ENCODE data around the gene DPF1.

DPF1 gene

GRCh38 chr19:38252941-38253691, 29.1 kb upstream of the DPF1 start:
- Histone ChIP-seq H3K27ac (no peak overlapping the region), H3K9ac (ENCODE audit: insufficient read length) (no peak overlapping the region)

GRCh38 chr19:38252385-38252784, 28.4 kb upstream of the DPF1 start:
- no peak for DNase-seq (ENCODE audit: low read depth, low spot score)
- TF ChIP-seq EZH2 (IDR thresholded peaks at IDR 0.05) (no peak), FOXP2 (optimal IDR thresholded peaks at IDR 0.05; ENCODE audit: control extremely low read depth, extremely low read length, insufficient read depth) (no peak), POLR2AphosphoS5 (IDR thresholded peaks at IDR 0.05; ENCODE audit: borderline replicate concordance, low read depth, low read length) (no peak)
- Histone ChIP-seq H3K4me3 (no peak overlapping the region), H3K36me3 (ENCODE audit: insufficient read depth, low read length) (no peaks in the 10 kb centered on the region), H3K9ac (ENCODE audit: insufficient read length) (no peak overlapping the region), H3K9me3 (ENCODE audit: low read depth, low read length) (no peaks in the 10 kb centered on the region), H3K27ac (no peak overlapping the region)

More at GRCh38 chr19:38252941-38253691, 29.1 kb upstream of the DPF1 start:
- Histone ChIP-seq H3K9me3 (ENCODE audit: low read depth, low read length) (no peaks in the 10 kb centered on the region), H3K36me3 (ENCODE audit: insufficient read depth, low read length) (no peaks in the 10 kb centered on the region), H3K4me3 (no peak overlapping the region)
- DNase-seq (ENCODE audit: low read depth, low spot score) = no peak
- no peak for TF ChIP-seq EZH2 (IDR thresholded peaks at IDR 0.05)
- TF ChIP-seq POLR2AphosphoS5 (IDR thresholded peaks at IDR 0.05; ENCODE audit: borderline replicate concordance, low read depth, low read length) = no peak
- TF ChIP-seq FOXP2 (optimal IDR thresholded peaks at IDR 0.05; ENCODE audit: control extremely low read depth, extremely low read length, insufficient read depth) = no peak

- Histone ChIP-seq H3K9ac (ENCODE audit: insufficient read length) (no peak overlapping the region), H3K36me3 (ENCODE audit: insufficient read depth, low read length) (no peaks in the 10 kb centered on the region), H3K4me3 (no peak overlapping the region), H3K27ac (no peak overlapping the region), H3K9me3 (ENCODE audit: low read depth, low read length) (no peaks in the 10 kb centered on the region)
- TF ChIP-seq POLR2AphosphoS5 (IDR thresholded peaks at IDR 0.05; ENCODE audit: borderline replicate concordance, low read depth, low read length) (no peak), FOXP2 (optimal IDR thresholded peaks at IDR 0.05; ENCODE audit: control extremely low read depth, extremely low read length, insufficient read depth) (no peak), EZH2 (IDR thresholded peaks at IDR 0.05) (no peak)
- DNase-seq (ENCODE audit: low read depth, low spot score) = no peak
Measured at GRCh38 chr19:38251564-38252051, 27.6 kb upstream of the DPF1 start.

- Histone ChIP-seq H3K4me3 (no peak overlapping the region), H3K9me3 (ENCODE audit: low read depth, low read length) (no peaks in the 10 kb centered on the region), H3K27ac (no peak overlapping the region), H3K36me3 (ENCODE audit: insufficient read depth, low read length) (no peaks in the 10 kb centered on the region), H3K9ac (ENCODE audit: insufficient read length) (no peak overlapping the region)
- DNase-seq (ENCODE audit: low read depth, low spot score) = no peak
- no peak for TF ChIP-seq POLR2AphosphoS5 (IDR thresholded peaks at IDR 0.05; ENCODE audit: borderline replicate concordance, low read depth, low read length)
- TF ChIP-seq EZH2 (IDR thresholded peaks at IDR 0.05) = no peak
- TF ChIP-seq FOXP2 (optimal IDR thresholded peaks at IDR 0.05; ENCODE audit: control extremely low read depth, extremely low read length, insufficient read depth) = no peak
Measured at GRCh38 chr19:38250821-38251563, 27.0 kb upstream of the DPF1 start.

GRCh38 chr19:38250428-38250820, 26.4 kb upstream of the DPF1 start:
- Histone ChIP-seq H3K4me3 (no peak overlapping the region), H3K27ac (no peak overlapping the region), H3K9me3 (ENCODE audit: low read depth, low read length) (no peaks in the 10 kb centered on the region), H3K36me3 (ENCODE audit: insufficient read depth, low read length) (no peaks in the 10 kb centered on the region), H3K9ac (ENCODE audit: insufficient read length) (no peak overlapping the region)
- no peak for DNase-seq (ENCODE audit: low read depth, low spot score)
- TF ChIP-seq POLR2AphosphoS5 (IDR thresholded peaks at IDR 0.05; ENCODE audit: borderline replicate concordance, low read depth, low read length) (no peak), FOXP2 (optimal IDR thresholded peaks at IDR 0.05; ENCODE audit: control extremely low read depth, extremely low read length, insufficient read depth) (no peak), EZH2 (IDR thresholded peaks at IDR 0.05) (no peak)

- no peak overlapping the region for H3K9ac ChIP-seq (ENCODE audit: insufficient read length)
- no peak overlapping the region for H3K27ac ChIP-seq
- no peaks in the 10 kb centered on the region for H3K9me3 ChIP-seq (ENCODE audit: low read depth, low read length)
- H3K36me3 ChIP-seq (ENCODE audit: insufficient read depth, low read length) = no peaks in the 10 kb centered on the region
- TF ChIP-seq FOXP2 (optimal IDR thresholded peaks at IDR 0.05; ENCODE audit: control extremely low read depth, extremely low read length, insufficient read depth) = no peak
- no peak for TF ChIP-seq POLR2AphosphoS5 (IDR thresholded peaks at IDR 0.05; ENCODE audit: borderline replicate concordance, low read depth, low read length)
- TF ChIP-seq EZH2 (IDR thresholded peaks at IDR 0.05) = no peak
- no peak for DNase-seq (ENCODE audit: low read depth, low spot score)
- H3K4me3 ChIP-seq = no peak overlapping the region
Measured at GRCh38 chr19:38248421-38248820, 24.4 kb upstream of the DPF1 start.

GRCh38 chr19:38247734-38248268, 23.8 kb upstream of the DPF1 start:
- no peak overlapping the region for H3K9ac ChIP-seq (ENCODE audit: insufficient read length)
- H3K9me3 ChIP-seq (ENCODE audit: low read depth, low read length) = no peaks in the 10 kb centered on the region
- H3K4me3 ChIP-seq = no peak overlapping the region
- no peak overlapping the region for H3K27ac ChIP-seq
- TF ChIP-seq EZH2 (IDR thresholded peaks at IDR 0.05) = no peak
- no peak for TF ChIP-seq POLR2AphosphoS5 (IDR thresholded peaks at IDR 0.05; ENCODE audit: borderline replicate concordance, low read depth, low read length)
- no peak for TF ChIP-seq FOXP2 (optimal IDR thresholded peaks at IDR 0.05; ENCODE audit: control extremely low read depth, extremely low read length, insufficient read depth)
- no peak for DNase-seq (ENCODE audit: low read depth, low spot score)
- no peaks in the 10 kb centered on the region for H3K36me3 ChIP-seq (ENCODE audit: insufficient read depth, low read length)

GRCh38 chr19:38247126-38247525, 23.1 kb upstream of the DPF1 start:
- Histone ChIP-seq H3K27ac (no peak overlapping the region), H3K36me3 (ENCODE audit: insufficient read depth, low read length) (no peaks in the 10 kb centered on the region), H3K9me3 (ENCODE audit: low read depth, low read length) (no peaks in the 10 kb centered on the region), H3K4me3 (no peak overlapping the region), H3K9ac (ENCODE audit: insufficient read length) (no peak overlapping the region)
- DNase-seq (ENCODE audit: low read depth, low spot score) = no peak
- TF ChIP-seq FOXP2 (optimal IDR thresholded peaks at IDR 0.05; ENCODE audit: control extremely low read depth, extremely low read length, insufficient read depth) (no peak), POLR2AphosphoS5 (IDR thresholded peaks at IDR 0.05; ENCODE audit: borderline replicate concordance, low read depth, low read length) (no peak), EZH2 (IDR thresholded peaks at IDR 0.05) (no peak)

All from SK-N-MC (cell line).